ENCODE results near the gene PEDS1.
"Not testable (repeated sequence)": the region's sequence is repeated elsewhere in the genome, so short reads cannot be mapped to it uniquely, and the experiment has no call there.

Gene PEDS1
- 20.3 to 29.8 (median 29.8) reads per million in 3 experiments for total RNA-seq

DNA sequence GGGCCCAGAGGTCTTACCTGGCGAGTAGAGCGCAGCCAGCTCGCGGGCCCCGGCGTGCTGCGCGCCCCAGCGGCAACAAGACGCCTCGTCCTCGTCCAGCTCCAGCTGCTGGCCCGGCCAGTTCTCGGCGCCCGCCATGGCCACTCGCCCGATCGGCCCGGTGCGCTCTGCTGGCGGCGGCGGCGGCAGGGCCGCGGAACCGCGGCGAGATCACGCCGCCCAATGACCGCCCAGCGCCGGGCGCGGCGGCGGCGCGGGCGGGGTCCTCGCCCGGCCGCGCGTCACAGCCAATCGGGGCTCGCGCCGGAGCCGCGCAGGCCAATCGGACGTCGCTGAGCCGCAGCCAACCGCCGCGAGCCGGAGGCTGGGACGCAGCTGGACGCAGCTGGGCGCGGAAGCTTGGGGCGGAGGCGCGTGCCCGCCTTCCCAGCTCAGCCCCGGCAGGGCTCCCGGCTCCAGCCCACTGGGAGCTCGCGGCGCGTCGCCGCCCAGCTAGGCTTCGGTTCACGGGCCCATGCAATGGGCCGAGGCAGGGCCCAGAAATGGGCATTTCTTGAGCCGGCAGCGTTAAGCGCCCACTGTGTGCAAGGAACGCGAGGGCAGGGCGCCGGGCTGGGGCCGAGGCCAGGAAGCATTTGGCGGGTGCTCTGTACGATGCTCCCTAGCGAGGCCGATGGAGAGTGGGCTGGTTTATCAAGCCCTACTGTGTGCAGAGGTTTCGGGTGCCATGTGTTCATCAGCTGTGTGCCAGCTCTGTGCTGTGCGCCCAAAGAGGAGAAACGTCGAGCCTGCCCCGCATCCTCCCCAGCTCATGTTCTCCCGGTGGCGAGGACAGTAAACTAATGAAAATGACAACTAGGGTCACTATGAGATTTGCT, at the start of gene PEDS1:
Gene PEDS1 (minus strand): TSS at position 224 of the 878 bp plus-strand sequence. CDS start 86 bp downstream, at position 138.
- peak; percentile 82 for DNase-seq

DNA sequence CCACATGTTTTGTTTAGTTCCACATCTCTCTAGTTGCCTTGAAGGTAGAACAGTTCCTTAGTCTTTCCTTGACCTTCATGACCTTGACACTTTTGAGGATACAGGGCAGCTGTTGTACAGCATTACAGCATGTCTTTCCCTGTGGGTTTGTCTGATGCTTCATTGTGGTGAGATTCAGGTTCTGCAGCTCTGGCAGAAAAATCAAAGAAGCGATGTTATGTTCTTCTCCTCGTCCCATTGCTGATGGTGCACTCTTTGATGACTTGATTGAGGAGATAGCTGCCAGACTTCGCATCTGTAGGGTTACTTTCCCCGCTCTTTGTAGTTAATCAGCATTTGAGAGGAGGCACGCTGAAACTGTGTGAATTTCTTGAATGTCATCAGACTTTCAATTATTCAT, 49.2 kb upstream of the PEDS1 start:
- no peak for DNase-seq

DNA sequence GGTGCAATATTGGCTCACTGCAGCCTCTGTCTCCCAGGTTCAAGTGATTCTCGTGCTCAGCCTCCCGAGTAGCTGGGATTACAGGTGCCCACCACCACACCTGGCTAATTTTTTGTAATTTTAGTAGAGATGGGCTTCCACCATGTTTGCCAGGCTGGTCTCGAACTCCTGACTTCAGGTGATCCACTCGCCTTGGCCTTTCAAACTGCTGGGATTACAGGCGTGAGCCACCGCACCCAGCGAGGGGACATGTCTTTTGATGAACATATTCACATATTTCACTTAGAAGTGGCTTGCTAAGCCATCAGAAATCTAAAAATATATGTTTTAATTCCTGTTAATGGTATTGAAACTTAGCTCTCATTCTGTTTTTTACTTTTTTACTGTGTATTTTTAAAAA, 48.2 kb upstream of the PEDS1 start:
- DNase-seq, result not testable (repeated sequence)

DNA sequence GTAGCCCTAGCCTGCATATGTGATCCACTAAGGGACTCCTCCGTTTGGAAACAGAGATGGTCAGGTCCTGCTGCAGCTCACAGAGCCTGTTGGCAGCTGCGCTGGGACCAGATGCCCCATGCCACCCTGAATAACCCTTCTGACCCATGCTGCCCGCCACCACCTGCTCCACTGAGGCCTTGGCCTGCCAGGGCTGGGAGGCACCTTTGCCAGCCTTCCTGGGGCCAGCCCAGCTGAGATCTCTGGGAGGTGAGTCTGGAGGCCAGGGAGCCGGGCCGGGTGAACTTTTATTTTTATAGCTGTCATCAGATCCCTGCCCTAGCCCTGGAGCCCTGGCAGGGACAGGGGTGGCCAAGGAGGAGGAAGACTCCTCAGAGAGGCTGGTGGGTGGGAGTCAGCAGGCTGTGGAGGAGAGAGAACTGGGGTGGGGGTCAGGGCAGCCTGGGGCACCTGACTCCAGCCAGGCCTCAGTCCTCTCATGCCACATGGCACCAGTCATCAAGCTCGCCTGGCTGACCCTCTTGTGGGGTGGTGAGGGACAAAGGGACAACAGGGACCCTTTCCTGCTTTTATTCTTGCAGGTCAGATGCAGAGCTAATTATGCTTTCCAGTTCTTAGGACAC, 47.1 kb upstream of the PEDS1 start:
- no peak for DNase-seq

DNA sequence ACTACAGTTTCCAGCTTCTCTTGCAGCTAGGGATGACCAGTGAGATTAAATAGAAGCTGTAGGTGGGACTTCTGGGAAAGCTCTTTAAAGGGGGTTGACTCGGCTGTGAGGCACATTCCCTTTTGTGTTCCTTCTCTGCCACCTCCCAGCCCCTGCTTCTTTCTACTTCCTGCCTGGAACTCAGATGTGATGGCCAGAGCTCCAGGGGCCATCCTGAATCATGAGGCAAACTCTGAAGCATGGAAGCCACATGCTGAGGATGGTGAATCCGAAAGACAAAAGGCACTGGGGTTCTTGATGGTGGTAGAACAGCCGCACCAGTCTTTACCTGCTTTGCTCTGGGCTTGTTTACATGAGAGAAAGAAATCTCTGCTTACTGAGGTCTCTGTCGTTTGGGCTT, 46.2 kb upstream of the PEDS1 start:
- DNase-seq, result no peak

DNA sequence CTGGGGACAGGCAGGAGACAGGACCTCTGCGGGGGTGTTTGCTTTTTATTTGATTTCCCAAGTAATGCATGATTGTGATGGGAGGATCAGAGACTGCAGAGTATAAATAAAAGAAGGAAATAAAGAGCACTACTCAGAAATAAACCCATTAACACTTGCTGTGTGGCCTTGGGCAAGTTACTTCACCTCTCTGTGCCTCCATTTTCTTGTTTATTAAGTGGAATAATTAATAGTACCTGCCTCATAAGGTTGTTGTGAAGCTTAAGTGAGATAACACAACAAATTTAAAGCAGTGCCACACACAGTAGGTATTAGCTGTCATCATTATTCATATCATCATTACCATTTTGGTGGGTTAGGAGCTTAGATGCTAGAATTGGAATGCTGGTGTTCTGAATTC, 45.2 kb upstream of the PEDS1 start:
- DNase-seq, result no peak

DNA sequence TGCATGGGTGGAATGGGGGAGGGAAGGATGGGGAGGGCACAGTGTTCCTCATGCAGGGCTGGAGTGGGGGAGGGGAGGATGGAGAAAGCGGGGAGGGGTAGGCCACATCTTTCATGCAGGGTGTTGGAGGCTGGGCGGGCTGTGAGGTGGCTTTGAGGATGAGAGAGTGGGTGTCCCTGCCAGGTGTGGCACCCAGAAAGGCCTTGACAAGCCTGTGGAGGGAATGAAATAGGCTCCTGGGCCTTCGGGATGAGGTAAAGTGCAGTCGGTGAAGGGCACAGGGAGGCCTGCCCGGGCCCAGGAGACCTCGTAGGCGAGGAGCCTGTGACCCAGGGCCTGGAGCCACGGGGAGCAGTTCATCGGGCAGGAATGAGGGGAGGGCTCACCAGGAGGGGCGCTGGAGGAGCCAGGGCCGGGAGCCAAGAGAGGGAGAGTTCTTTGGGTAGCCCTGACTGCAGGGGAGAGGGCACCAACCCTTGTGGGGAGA, 44.7 kb upstream of the PEDS1 start:
- DNase-seq, result no peak

DNA sequence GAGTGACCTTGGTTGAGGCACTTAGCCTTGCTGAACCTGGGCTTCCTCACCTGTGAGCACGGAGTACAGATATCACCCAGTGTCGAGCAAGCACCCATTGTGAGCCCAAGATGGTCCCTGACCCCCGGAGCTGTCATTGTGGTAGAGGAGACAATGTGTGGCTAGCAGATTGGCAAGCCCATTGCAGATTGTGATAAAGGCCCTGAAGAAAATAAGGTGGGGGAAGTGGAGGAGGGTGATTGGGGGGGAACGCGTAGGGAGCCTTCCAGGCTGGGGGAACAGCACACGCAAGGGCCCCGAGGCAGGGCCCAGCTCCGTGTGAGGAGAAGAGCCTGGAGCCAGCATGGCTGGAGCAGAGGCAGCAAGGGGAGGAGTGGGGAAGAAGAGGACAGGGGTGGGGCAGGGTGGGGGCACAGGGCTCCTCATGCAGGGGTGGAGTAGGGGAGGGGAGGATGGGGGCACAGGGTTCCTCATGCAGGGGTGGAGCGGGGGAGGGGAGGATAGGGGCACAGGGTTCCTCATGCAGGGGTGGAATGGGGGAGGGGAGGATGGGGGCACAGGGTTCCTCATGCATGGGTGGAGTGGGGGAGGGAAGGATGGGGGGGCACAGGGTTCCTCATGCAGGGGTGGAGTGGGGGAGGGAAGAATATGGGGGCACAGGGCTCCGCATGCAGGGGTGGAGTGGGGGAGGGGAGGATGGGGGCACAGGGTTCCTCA, 44.1 kb upstream of the PEDS1 start:
- no peak for DNase-seq

DNA sequence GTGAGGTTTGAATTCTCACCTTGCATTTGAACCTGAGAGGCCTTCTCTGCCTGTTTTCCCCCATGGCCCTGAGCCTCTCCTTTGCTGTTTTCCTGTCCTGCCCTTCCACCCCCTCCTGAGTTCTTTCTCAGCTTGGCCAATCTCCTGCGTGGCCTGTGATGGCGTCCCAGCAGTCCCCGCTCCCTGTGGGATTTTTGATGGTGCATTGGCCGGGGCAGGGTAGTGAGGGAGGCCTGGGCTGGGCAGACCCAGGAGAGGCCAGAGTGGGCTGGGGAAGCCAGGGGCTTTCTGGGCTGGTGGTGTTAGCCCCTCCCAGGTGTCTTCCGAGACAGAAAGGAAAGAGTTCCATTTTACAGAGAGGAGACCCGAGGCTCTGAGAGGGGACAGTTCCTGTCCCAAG, 43.4 kb upstream of the PEDS1 start:
- DNase-seq, result no peak

DNA sequence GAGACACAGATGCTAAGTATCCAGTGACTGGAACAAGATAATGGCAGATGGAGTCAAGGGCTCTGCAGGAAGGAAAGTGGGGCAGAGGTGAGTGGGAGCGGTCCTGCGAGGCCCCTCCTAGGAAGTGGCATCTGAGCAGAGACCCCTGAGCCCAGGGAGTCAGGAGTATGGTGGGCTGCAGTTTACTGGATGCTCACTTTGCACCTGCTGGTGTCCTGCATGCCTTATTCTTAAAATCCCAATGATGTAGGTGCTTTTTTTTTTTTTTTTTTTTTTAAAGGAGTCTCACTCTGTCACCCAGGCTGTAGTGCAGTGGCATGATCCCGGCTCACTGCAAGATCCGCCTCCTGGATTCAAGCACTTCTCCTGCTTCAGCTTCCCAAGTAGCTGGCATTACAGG, 42.7 kb upstream of the PEDS1 start:
- no peak for DNase-seq

DNA sequence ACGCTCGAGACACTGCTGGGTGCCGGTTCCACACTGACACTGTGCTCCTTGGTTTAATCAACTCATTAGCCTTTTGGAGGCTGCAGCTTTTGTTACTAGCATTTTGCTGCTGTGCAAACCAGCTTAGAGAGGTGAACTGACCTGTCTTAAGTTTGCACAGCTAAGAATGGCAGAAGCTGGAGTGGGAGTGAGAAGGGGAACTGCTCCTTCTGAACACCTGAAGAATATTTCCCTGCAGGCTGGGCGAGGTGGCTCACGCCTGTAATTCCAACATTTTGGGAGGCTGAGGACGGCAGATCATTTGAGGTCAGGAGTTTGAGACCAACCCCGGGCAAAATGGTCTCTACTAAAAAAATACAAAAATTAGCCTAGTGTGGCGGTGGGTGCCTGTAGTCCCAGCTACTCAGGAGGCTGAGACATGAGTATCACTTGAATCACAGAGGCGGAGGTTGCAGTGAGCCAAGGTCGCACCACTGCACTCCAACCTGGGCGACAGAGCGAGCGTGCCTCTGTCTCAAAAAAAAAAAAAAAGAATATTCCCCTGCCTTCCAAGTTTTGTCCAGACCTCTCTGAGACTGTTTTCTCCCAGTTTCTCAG, 42.1 kb upstream of the PEDS1 start:
- DNase-seq, result no peak

DNA sequence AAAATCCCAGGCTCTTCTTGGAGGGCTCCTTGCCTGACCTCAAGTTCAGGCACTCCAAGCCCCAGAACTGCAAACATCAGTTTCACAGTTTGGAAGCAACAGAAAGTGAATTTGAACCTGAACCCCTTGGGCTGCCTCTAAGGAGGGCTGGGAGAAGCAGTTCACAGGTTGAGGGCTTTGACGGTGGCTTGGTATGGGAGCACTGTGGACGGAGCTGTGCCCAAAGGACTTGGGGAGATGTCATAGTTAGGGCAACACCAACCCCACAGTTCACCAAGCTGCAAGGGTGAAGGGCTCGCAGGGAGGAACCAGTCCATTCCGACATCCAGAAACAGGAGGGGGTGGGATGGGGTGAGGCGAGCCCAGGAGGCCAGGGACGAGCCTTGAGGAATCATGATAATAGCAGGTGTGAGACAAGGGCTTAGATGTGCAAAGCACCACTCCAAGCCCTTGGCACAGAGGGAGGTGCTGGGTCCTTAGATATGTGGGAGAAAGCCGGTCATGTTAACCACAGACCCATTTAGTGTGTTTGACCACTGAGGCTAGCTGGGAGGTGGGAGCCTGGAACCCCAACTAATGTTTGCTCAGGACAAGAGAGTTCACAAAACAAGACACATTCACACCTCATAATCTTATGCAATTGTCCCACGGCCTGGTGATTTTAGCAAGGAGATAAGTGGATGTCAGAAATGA, 41.5 kb upstream of the PEDS1 start:
- no peak for DNase-seq

DNA sequence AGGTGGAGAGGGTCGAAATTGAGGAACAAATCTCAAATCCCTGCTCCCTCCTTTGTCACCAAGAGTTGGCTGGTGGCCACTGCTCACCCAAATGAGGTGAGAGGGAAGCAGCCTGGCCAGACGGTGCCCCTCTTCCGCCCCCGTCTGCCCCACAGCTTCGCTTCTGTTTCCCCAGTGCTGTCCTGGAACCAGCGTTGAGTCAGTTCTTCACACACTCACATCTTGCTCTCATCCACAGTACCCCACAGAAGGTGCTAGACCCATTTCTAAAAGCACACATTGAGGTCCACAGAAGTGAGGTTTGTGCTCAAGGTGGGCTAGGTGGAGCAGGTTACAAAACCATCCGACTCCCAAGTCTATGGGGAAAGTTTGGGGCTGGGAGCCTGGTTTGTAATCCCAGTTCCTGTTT, 40.9 kb upstream of the PEDS1 start:
- DNase-seq, result no peak

DNA sequence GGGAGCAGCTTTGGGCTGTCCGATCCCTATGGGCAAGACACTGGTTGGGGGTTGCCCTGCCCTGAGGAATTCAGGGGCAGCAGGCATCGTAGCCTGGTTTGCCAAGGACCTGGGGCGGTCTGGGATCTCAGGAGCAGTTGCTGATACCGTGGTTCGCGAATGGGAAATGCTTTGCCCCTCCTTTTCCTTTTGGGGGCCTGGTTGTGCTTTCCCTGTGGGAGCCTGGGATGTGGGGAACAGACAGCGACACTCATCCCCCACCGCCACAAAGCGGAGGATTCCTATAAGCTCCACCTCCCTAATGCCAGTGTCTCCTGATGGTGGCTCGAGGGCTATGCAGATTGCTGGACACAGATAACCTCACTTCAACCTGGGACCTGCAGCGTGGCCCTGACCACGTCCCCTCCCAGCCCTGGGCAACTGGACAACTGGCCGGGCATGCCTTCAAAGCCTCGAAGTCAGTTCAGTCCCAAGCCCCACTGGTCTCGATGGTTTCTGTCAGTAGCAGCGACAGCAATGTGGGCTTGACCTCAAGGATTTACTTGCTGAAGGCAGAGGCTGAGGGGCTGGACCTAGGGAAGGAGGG, 40.4 kb upstream of the PEDS1 start:
- DNase-seq, result no peak

DNA sequence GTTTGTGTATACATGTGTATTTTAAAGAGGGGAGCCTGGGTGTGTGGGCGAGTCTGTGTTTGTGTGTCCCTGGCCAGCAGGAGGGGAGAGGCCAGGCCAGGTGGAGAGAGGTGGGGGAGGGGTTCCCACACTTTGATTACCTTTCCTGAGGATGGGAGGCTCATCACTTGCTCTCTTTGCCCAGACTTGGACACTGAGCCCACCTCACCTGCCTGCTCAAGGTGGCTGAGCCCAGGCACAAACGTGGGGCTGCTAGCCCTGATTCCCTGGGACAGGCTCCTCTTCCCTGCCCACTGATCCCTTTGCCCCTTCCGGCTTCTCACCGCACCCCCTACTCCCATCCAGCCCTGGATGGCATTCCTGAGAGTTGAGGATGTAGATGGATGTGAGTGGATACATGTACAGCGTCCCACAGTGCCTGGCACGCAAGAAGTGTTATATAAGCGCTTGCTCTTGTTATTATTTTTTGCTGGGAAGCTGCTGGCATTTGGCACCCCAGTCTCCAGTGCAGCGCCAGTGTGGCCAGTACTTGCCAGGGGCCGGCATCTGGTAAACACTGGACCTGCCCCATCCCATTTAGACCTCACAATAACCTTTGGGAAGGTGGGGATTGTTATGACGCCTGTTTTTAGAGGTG, 39.8 kb upstream of the PEDS1 start:
- DNase-seq, result no peak

DNA sequence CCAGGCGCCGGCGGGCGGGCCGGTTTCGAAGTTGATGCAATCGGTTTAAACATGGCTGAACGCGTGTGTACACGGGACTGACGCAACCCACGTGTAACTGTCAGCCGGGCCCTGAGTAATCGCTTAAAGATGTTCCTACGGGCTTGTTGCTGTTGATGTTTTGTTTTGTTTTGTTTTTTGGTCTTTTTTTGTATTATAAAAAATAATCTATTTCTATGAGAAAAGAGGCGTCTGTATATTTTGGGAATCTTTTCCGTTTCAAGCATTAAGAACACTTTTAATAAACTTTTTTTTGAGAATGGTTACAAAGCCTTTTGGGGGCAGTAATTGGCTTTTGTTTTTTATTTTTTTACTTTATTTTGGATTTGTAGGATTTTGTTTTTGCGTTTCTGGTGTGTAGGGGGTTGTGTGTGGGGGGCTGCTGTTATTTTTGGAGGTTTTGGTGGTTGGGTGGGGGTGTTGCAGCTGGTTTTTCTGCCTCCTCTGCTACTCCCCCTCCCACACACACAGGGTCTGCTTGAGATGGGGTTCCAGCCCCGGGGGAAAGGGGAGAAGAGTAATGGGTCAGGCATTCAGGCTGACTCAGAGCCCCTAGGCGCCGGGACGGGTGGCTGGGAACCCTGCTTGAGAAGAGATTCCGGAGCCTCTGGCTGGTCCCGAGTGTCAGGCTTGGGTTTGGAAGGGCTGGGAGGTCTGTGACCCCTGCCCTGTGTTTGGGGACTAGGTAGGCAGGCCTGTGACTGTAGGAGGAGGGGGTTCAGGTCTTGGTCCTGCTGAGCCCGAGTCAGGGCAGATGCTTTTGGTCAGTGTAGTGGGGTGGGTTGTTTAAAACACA, 39.1 kb upstream of the PEDS1 start:
- peak; percentile 73 for DNase-seq

DNA sequence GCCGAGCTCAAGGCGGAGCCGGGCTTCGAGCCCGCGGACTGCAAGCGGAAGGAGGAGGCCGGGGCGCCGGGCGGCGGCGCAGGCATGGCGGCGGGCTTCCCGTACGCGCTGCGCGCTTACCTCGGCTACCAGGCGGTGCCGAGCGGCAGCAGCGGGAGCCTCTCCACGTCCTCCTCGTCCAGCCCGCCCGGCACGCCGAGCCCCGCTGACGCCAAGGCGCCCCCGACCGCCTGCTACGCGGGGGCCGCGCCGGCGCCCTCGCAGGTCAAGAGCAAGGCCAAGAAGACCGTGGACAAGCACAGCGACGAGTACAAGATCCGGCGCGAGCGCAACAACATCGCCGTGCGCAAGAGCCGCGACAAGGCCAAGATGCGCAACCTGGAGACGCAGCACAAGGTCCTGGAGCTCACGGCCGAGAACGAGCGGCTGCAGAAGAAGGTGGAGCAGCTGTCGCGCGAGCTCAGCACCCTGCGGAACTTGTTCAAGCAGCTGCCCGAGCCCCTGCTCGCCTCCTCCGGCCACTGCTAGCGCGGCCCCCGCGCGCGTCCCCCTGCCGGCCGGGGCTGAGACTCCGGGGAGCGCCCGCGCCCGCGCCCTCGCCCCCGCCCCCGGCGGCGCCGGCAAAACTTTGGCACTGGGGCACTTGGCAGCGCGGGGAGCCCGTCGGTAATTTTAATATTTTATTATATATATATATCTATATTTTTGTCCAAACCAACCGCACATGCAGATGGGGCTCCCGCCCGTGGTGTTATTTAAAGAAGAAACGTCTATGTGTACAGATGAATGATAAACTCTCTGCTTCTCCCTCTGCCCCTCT, 38.2 kb upstream of the PEDS1 start:
- peak; percentile 66 for DNase-seq

DNA sequence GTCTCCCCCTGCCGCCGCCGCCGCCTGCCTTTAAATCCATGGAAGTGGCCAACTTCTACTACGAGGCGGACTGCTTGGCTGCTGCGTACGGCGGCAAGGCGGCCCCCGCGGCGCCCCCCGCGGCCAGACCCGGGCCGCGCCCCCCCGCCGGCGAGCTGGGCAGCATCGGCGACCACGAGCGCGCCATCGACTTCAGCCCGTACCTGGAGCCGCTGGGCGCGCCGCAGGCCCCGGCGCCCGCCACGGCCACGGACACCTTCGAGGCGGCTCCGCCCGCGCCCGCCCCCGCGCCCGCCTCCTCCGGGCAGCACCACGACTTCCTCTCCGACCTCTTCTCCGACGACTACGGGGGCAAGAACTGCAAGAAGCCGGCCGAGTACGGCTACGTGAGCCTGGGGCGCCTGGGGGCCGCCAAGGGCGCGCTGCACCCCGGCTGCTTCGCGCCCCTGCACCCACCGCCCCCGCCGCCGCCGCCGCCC, 37.6 kb upstream of the PEDS1 start:
- peak; percentile 56 for DNase-seq
